ENCODE measurements around the gene PCBP2. TPM values are rescaled to one million over a fixed set of nuclear protein-coding genes. Genes with fewer than 3 reads are reported as not detected.
"Not testable (repeated sequence)": the region's sequence is repeated elsewhere in the genome, so short reads cannot be mapped to it uniquely, and the experiment has no call there.

PCBP2 gene
- 550 TPM for polyA plus RNA-seq (ENCODE audit: insufficient read length)

DNA sequence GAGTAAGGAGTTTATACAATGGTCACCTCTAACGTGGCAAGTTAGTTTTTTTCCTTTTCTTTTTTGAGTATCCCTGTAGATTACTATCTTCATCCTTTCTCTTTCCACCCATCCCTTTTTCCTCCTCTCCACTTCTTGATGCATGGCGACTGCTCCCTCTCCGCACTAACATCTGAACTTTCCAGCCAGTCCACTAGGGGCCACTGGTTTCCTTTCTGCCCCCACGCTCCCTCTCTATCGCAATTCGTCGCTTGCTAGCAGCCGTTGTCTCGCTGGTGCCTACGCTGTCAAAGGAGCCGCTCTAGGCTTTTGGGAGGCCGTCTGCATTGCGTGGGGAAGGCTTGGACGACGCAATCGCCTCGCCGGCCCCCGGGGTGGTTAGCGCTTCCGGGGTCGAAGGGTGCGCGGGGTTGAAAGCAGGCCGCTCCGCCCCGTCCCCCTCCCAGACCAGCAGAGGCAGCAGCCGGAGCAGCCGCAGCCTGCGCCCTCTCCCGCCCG, at the start of gene PCBP2:
Gene PCBP2 (plus strand): TSS at position 442 of the 498 bp plus-strand sequence. CDS start 2,699 bp downstream, outside the sequence.
- peak; percentile 97 for DNase-seq (ENCODE audit: low read depth)

DNA sequence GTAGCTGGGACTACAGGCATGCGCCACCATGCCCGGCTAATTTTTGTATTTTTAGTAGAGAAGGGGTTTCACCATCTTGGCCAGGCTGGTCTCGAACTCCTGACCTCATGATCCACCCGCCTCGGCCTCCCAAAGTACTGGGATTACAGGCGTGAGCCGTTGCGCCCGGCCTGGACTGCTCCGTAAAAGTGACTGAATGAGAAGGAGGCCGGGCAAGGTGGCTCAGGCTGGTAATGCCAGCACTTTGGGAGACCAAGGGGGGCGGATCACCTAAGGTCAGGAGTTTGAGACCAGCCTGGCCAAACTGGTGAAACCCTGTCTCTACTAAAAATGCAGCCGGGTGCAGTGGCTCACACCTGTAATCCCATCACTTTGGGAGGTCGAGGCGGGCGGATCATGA, 49.6 kb upstream of the PCBP2 start:
- not testable (repeated sequence) for DNase-seq (ENCODE audit: low read depth)

- no peak for DNase-seq (ENCODE audit: low read depth)
Observed at GRCh38 chr12:53402871-53403270, 49.0 kb upstream of the PCBP2 start.

DNA sequence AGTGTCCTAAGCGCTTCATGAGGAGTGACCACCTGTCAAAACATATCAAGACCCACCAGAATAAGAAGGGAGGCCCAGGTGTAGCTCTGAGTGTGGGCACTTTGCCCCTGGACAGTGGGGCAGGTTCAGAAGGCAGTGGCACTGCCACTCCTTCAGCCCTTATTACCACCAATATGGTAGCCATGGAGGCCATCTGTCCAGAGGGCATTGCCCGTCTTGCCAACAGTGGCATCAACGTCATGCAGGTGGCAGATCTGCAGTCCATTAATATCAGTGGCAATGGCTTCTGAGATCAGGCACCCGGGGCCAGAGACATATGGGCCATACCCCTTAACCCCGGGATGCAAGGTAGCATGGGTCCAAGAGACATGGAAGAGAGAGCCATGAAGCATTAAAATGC, 41.0 kb upstream of the PCBP2 start:
- no peak for DNase-seq (ENCODE audit: low read depth)

DNA sequence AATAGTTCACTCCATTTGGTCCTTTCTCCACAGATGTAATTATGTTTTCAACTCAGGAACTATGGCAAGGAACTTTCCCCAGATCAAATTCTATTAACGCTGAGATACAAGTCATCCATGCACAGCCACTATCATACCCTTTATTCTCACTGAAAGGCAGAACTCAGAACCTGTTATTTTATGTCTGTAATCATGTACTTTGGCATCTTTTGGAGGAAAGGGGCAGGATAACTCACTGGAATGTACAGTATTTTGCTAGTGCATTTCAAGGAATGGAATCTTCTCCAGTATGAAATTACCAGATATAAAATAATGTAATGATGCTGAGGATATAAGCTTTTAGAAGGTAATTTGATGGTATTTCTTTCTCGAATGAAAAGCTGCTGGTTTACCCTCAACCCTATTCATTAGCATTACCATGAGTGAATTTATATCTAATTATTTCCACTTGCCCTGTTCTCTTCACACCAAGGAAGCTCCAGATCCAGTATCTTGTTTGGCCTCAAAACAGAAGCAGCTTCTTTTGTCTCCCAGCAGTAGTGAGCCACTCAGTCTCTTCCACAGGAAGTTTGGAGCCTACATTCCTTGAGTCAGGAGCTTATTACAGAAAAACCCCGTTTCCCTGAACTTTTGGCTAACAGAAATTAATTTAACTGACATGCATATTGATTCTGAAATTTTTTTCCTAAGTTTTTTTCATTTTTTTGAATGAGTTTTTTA, 38.3 kb upstream of the PCBP2 start:
- DNase-seq (ENCODE audit: low read depth), result no peak

DNA sequence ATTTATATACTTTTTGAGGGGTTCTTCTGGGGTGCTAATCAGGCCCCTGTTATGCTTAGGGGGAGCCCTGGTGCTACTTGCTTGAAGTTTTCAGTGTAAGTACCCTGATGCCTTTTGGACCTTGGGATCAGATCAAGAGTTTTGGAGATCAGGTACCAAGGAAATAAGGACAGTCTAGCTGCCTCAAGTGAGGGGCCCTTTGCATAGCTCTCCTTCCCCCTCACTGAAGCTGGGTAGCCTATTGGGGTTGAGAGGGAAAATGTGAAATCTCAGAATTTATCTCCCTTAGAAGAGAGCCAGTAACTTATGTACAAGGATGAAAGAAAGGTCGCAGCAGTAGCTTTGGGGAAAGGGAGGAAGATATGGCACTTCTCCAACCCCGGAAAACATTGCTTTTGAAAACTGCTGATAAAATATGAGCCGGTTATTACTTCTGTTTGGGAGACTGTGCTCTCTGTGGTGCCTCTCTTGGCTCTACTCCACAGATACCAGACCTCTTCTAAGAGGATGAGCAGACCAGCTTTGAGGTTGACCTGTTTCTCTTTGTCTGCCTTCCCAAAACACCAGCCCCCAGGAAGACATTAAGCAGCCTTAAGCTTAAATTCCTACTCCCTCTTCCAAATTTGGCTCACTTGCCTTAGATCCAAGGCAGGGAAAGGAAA, 37.0 kb upstream of the PCBP2 start:
- no peak for DNase-seq (ENCODE audit: low read depth)

DNA sequence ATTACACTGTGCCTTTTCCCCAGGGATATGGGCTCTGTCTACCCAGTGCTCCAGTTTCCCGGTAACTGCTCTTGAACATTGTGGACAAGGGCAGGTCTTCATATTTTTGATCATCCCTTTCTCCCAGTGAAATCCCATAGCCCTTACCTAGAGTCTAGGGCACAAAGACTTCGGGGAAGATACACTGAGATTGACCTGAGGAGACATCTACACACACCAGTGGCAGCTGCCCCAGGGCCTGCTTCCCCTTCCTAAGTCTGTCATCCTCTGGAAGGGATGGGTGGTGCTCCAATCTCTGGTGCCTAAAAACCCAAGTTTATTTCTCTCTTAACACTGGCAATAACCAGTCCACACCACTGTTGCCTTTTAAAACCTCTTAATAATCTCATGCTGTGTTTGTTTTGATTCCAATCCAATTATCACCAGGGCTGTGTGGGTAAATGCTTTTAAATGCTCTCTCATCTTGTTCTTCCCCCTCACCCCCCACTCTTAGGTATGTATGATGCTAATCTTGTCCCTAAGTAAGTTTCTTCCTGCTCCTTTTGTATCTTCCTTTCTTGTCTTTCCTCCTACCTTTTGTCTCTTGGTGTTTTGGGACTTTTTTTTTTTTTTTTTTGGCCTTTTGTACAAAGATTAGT, 36.0 kb upstream of the PCBP2 start:
- DNase-seq (ENCODE audit: low read depth), result not testable (repeated sequence)

DNA sequence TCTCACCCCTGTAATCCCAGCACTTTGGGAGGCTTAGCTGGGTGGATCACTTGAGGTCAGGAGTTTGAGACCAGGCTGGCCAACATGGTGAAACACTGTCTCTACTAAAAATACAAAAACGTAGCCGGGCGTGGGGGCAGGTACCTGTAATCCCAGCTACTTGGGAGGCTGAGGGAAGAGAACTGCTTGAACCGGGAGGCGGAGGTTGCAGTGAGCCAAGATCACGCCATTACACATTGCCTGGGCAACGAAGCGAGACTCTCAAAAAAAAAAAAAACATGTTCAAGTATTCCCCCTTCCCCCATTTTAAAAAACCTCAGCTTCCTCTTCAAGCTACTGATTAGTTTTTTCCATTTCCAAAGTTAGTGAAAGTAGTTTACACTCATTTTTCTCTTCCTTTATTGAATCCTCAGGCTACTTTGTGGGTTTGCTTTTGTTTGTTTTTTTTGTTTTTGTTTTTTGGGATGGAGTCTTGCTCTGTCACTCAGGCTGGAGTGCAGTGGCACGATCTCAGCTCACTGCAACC, 34.5 kb upstream of the PCBP2 start:
- DNase-seq (ENCODE audit: low read depth), result not testable (repeated sequence)

- no peak for DNase-seq (ENCODE audit: low read depth)
Observed at GRCh38 chr12:53418221-53418620, 33.7 kb upstream of the PCBP2 start.

GRCh38 chr12:53419756-53420155, 32.1 kb upstream of the PCBP2 start:
- no peak for DNase-seq (ENCODE audit: low read depth)

DNA sequence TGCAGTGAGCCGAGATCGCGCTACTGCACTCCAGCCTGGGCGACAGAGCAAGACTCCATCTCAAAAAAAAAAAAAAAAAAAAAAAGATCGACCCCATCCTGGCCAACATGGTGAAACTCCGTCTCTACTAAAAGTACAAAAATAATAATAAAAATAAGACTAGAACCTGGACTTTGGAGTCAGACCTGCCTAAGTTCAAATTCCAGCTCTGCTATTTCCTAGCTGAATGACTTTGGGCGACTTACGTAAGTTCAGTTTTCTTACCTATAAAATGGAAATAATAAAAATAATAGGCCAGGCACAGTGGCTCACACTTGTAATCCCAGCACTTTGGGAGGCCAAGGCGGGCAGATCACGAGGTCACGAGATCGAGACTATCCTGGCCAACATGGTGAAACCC, 29.7 kb upstream of the PCBP2 start:
- DNase-seq (ENCODE audit: low read depth), result not testable (repeated sequence)

- DNase-seq (ENCODE audit: low read depth), result no peak
Observed at GRCh38 chr12:53423597-53423996, 28.3 kb upstream of the PCBP2 start, which contains the start of gene AMHR2. AMHR2 (plus strand) TSS chr12:53423855; CDS start chr12:53423935, 80 bp downstream.

- DNase-seq (ENCODE audit: low read depth), result no peak
Observed at GRCh38 chr12:53424626-53425514, 27.0 kb upstream of the PCBP2 start.

DNA sequence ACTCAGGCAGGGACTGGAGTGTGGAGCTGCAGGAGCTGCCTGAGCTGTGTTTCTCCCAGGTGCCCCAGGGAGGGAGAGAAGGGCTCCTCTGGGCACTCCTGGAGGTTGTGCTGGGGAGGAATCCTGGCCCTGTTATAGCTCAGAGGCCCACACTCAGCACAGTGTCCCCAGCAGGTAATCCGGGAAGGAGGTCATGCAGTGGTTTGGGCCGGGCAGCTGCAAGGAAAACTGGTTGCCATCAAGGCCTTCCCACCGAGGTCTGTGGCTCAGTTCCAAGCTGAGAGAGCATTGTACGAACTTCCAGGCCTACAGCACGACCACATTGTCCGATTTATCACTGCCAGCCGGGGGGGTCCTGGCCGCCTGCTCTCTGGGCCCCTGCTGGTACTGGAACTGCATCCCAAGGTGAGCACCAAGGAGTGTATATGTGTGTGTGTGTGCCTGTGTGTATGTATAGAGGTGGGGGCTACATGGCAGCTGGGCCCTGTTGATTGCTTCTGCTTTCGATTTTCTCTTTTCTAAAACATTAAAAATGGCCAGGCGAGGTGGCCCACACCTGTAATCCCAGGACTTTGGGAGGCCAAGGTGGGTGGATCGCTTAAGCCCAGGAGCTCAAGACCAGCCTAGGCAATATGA, 26.3 kb upstream of the PCBP2 start:
- DNase-seq (ENCODE audit: low read depth), result no peak

DNA sequence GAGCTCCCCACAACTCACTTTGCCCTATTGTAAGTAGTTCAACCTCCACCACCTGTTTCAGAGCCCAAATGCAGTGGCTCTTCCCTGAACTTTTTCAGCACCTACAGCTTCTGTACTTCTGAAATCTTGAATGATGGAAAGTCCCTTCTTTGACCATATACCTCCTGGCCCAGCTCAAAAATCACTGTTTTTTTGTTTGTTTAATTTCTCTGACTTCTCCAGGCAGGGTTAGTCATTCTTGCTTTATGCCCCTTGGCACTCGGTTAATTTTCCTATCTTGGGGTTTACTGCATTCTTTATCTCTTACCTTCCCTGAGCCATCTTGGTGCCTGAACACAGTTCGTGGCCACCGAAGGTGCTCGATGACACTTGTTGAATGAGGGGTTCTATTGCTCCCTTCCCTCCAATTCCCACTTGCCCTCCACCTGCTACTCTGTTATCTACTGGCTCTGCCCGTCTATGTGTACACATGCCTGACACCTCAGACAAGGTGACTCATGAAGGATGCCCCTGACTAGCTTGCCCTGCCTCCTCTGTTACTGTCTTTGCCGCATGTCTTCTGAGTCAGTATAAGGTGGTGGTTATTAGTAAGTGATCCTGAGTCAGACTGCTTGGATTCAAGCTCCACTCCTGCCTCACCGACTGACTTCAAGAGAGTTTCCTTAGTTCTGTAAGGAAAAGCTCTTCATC, 23.9 kb upstream of the PCBP2 start:
- no peak for DNase-seq (ENCODE audit: low read depth)

DNA sequence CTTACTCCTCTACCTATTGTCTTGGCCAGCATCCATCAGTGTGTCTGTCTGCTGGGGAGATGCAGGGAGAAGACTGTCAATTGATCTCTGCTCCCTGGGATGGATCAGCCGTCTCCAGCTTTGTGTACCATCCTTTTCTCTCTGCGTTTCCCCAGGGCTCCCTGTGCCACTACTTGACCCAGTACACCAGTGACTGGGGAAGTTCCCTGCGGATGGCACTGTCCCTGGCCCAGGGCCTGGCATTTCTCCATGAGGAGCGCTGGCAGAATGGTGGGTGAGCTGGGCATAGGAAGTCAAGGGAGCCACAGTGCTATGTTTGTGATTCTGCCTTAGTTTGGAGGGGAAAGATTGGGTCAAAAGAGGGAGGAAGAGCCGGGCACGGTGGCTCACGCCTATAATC, 23.2 kb upstream of the PCBP2 start:
- DNase-seq (ENCODE audit: low read depth), result no peak

GRCh38 chr12:53430116-53430515, 21.8 kb upstream of the PCBP2 start:
- DNase-seq (ENCODE audit: low read depth), result no peak

DNA sequence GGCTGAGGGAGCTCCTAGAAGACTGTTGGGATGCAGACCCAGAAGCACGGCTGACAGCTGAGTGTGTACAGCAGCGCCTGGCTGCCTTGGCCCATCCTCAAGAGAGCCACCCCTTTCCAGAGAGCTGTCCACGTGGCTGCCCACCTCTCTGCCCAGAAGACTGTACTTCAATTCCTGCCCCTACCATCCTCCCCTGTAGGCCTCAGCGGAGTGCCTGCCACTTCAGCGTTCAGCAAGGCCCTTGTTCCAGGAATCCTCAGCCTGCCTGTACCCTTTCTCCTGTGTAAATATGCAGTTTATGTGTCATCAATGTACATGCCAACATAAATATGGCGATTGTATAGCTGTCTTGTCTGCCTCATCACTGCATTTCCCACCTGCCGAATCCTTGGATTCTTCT, 20.7 kb upstream of the PCBP2 start:
- DNase-seq (ENCODE audit: low read depth), result no peak

GRCh38 chr12:53435326-53435725, 16.6 kb upstream of the PCBP2 start:
- not testable (repeated sequence) for DNase-seq (ENCODE audit: low read depth)

GRCh38 chr12:53439582-53439981, 12.3 kb upstream of the PCBP2 start:
- not testable (repeated sequence) for DNase-seq (ENCODE audit: low read depth)
